Skin of body (tissue), 2 donors: ENCODE measurements around the gene MSH3. TPM values are rescaled to one million over a fixed set of nuclear protein-coding genes. Genes with fewer than 3 reads are reported as not detected.

Experiments
- DNase-seq: peaks from one replicate; lab custom pipeline; 2025; lab: John Stamatoyannopoulos, UW
- total RNA-seq: library from RNA; depleted of rRNA; stranded (reverse); fragments of >200 nt; gene quantifications from one replicate; pipeline ENCODE4 v1.2.3, GENCODE V29; 2014

MSH3 gene
- 19.3 TPM for total RNA-seq

GRCh38 chr5:80654391-80655230 is at the start of gene MSH3, which contains the start of gene DHFR:
Gene MSH3, plus strand, starts transcription at chr5:80654652. Its CDS starts 76 bp downstream, at chr5:80654728.
Gene DHFR, minus strand, starts transcription at chr5:80654983. Its CDS starts 494 bp downstream, at chr5:80654489.
- peak; percentile 80 for DNase-seq

- DNase-seq: no peak
These were observed 47.1 kb upstream of the MSH3 start for GRCh38 chr5:80607343-80607742.

GRCh38 chr5:80607832-80608231 is 46.6 kb upstream of the MSH3 start:
- no peak for DNase-seq

- no peak for DNase-seq
These were observed 45.7 kb upstream of the MSH3 start for GRCh38 chr5:80608731-80609130.

- DNase-seq: no peak
These were observed 44.8 kb upstream of the MSH3 start for GRCh38 chr5:80609692-80610091.

GRCh38 chr5:80615266-80615914 is 39.1 kb upstream of the MSH3 start:
- DNase-seq: no peak

- no peak for DNase-seq
These were observed 36.0 kb upstream of the MSH3 start for GRCh38 chr5:80618438-80618837.

GRCh38 chr5:80619086-80619485 is 35.4 kb upstream of the MSH3 start:
- DNase-seq: no peak

- DNase-seq: no peak
These were observed 34.2 kb upstream of the MSH3 start for GRCh38 chr5:80620211-80620610.

GRCh38 chr5:80622756-80623155 is 31.7 kb upstream of the MSH3 start:
- no peak for DNase-seq

- no peak for DNase-seq
These were observed 30.5 kb upstream of the MSH3 start for GRCh38 chr5:80623999-80624398.

GRCh38 chr5:80625230-80625629 is 29.2 kb upstream of the MSH3 start:
- DNase-seq: no peak

GRCh38 chr5:80629281-80629680 is 25.2 kb upstream of the MSH3 start:
- DNase-seq: no peak

- no peak for DNase-seq
These were observed 22.9 kb upstream of the MSH3 start for GRCh38 chr5:80631278-80632259.

GRCh38 chr5:80632700-80633099 is 21.8 kb upstream of the MSH3 start:
- DNase-seq: no peak

- no peak for DNase-seq
These were observed 20.3 kb upstream of the MSH3 start for GRCh38 chr5:80634193-80634592.

- DNase-seq: no peak
These were observed 13.1 kb upstream of the MSH3 start for GRCh38 chr5:80641353-80641752.

GRCh38 chr5:80644900-80645299 is 9.6 kb upstream of the MSH3 start:
- no peak for DNase-seq

GRCh38 chr5:80646926-80647325 is 7.5 kb upstream of the MSH3 start:
- DNase-seq: no peak

GRCh38 chr5:80653502-80653901 is 950 bp upstream of the MSH3 start:
- no peak for DNase-seq

- DNase-seq: no peak
These were observed 430 bp upstream of the MSH3 start for GRCh38 chr5:80654054-80654390.
